Right atrium auricular region (tissue), 2 donors: ENCODE data around the gene LCN12. TPM values are rescaled to one million over a fixed set of nuclear protein-coding genes. Genes with fewer than 3 reads are reported as not detected.

ENCODE experiments used
- DNase-seq: peaks from one replicate; pipeline ENCODE4 v3.0.0-alpha.2; 2019; ENCODE audit warnings: low spot score
- H3K27ac ChIP-seq, 2 donors: fragments of 200-600 bp; sonication (generic); 1 replicate in 1 of 2; 2 replicates in 1 of 2; pipeline ENCODE4 v1.5.1; 2016 to 2019
- H3K27me3 ChIP-seq, 2 donors: fragments of 200-600 bp; sonication (generic); one replicate each; pipeline versions ENCODE4 v1.5.1 to v1.6.0; 2017 to 2019
- H3K36me3 ChIP-seq: fragments of 200-600 bp; sonication (generic); one replicate; pipeline ENCODE4 v1.5.1; 2016
- H3K4me1 ChIP-seq, 2 donors: fragments of 200-600 bp; sonication (generic); one replicate each; pipeline versions ENCODE4 v1.5.1 to v1.6.0; 2017 to 2019
- H3K4me3 ChIP-seq, 2 donors: fragments of 200-600 bp; sonication (generic); 1 replicate in 1 of 2; 2 replicates in 1 of 2; pipeline ENCODE4 v1.5.1; 2017 to 2019; ENCODE audit warnings: mild to moderate bottlenecking in 1 of 2, moderate library complexity in 1 of 2
- H3K9me3 ChIP-seq, 2 donors: fragments of 200-600 bp; sonication (generic); one replicate each; pipeline ENCODE4 v1.5.1; 2019
- CTCF ChIP-seq, 2 donors: fragments of 200-600 bp; sonication (generic); IDR thresholded peaks; one replicate each; pipeline ENCODE4 v1.5.1; 2019; ENCODE audit warnings: antibody characterized with exemption in 2 of 2
- total RNA-seq, 2 donors: library from RNA; depleted of rRNA; stranded (reverse); fragments of >200 nt; gene quantifications; one replicate each; pipeline ENCODE4 v1.1.0, GENCODE V29; 2016

LCN12 gene
- total RNA-seq, 2 donors from 2014 or later: 10.8 to 11.3 TPM

- DNase-seq: no peak
- H3K4me1 ChIP-seq: peaks cover 0 to 80% of the 10 kb centered on the region in 2 donors
- no peak for TF ChIP-seq CTCF (IDR thresholded peaks at IDR 0.05)
- no peaks in the 10 kb centered on the region for H3K9me3 ChIP-seq
- peak within 1 kb of the TSS; percentile 77 to 81 for H3K27ac ChIP-seq
- no peak within 1 kb of the TSS for H3K4me3 ChIP-seq
- no peaks in the 10 kb centered on the region for H3K27me3 ChIP-seq
- H3K36me3 ChIP-seq: no peaks in the 10 kb centered on the region
These were observed 30.4 kb downstream of the LCN12 start, which contains the start of gene LCNL1 for GRCh38 chr9:136982232-136983051. TSS of gene LCNL1 (plus strand) at chr9:136982993. CDS start at chr9:136983587, 594 bp downstream.

GRCh38 chr9:136983167-136983566 lies 31.1 kb downstream of the LCN12 start:
- Histone ChIP-seq H3K27me3 (no peaks in the 10 kb centered on the region), H3K4me1 (peaks cover 0 to 73% of the 10 kb centered on the region in 2 donors), H3K4me3 (no peak overlapping the region), H3K27ac (peak overlapping the region in 1 of 2 donors; percentile 77), H3K36me3 (no peaks in the 10 kb centered on the region), H3K9me3 (no peaks in the 10 kb centered on the region)
- no peak for DNase-seq
- no peak for TF ChIP-seq CTCF (IDR thresholded peaks at IDR 0.05)

GRCh38 chr9:136983656-136984314 lies 31.7 kb downstream of the LCN12 start:
- Histone ChIP-seq H3K9me3 (no peaks in the 10 kb centered on the region), H3K4me3 (no peak overlapping the region), H3K36me3 (no peaks in the 10 kb centered on the region), H3K4me1 (peaks cover 0 to 71% of the 10 kb centered on the region in 2 donors), H3K27ac (peak overlapping the region in 1 of 2 donors; percentile 77), H3K27me3 (no peaks in the 10 kb centered on the region)
- no peak for TF ChIP-seq CTCF (IDR thresholded peaks at IDR 0.05)
- DNase-seq: no peak

- no peaks in the 10 kb centered on the region for H3K27me3 ChIP-seq
- no peak overlapping the region for H3K4me3 ChIP-seq
- H3K9me3 ChIP-seq: no peaks in the 10 kb centered on the region
- no peaks in the 10 kb centered on the region for H3K36me3 ChIP-seq
- H3K27ac ChIP-seq: no peak overlapping the region
- peaks cover 0 to 63% of the 10 kb centered on the region in 2 donors for H3K4me1 ChIP-seq
- no peak for TF ChIP-seq CTCF (IDR thresholded peaks at IDR 0.05)
- no peak for DNase-seq
These were observed 32.5 kb downstream of the LCN12 start for GRCh38 chr9:136984464-136985026.

GRCh38 chr9:136985027-136985602 lies 33.0 kb downstream of the LCN12 start:
- Histone ChIP-seq H3K4me1 (peaks cover 0 to 58% of the 10 kb centered on the region in 2 donors), H3K27me3 (no peaks in the 10 kb centered on the region), H3K4me3 (peak overlapping the region; percentile 5 to 32), H3K27ac (no peak overlapping the region), H3K36me3 (no peaks in the 10 kb centered on the region), H3K9me3 (no peaks in the 10 kb centered on the region)
- DNase-seq: no peak
- no peak for TF ChIP-seq CTCF (IDR thresholded peaks at IDR 0.05)
